IPS-15b (cell line): ENCODE results near the gene SARDH.

Experiments used
- H3K27me3 ChIP-seq: one replicate; pipeline ENCODE4 v1.6.1; 2013; ENCODE audit warnings: low read length; ENCODE audit not compliant: control insufficient read depth, insufficient read depth
- H3K36me3 ChIP-seq: one replicate; pipeline ENCODE4 v1.6.1; 2013; ENCODE audit warnings: low read length; ENCODE audit not compliant: control insufficient read depth, insufficient read depth
- H3K4me1 ChIP-seq: one replicate; pipeline ENCODE4 v1.6.1; 2013; ENCODE audit warnings: mild to moderate bottlenecking, low read length; ENCODE audit not compliant: control insufficient read depth, insufficient read depth
- H3K4me3 ChIP-seq: one replicate; pipeline ENCODE4 v1.5.1; 2013; ENCODE audit warnings: low read depth, low read length
- H3K9ac ChIP-seq: one replicate; pipeline ENCODE4 v1.6.1; 2013; ENCODE audit warnings: low read depth, mild to moderate bottlenecking, low read length
- H3K9me3 ChIP-seq: one replicate; pipeline ENCODE4 v1.6.1; 2013; ENCODE audit warnings: mild to moderate bottlenecking, low read length; ENCODE audit not compliant: control insufficient read depth, insufficient read depth

The SARDH gene

DNA sequence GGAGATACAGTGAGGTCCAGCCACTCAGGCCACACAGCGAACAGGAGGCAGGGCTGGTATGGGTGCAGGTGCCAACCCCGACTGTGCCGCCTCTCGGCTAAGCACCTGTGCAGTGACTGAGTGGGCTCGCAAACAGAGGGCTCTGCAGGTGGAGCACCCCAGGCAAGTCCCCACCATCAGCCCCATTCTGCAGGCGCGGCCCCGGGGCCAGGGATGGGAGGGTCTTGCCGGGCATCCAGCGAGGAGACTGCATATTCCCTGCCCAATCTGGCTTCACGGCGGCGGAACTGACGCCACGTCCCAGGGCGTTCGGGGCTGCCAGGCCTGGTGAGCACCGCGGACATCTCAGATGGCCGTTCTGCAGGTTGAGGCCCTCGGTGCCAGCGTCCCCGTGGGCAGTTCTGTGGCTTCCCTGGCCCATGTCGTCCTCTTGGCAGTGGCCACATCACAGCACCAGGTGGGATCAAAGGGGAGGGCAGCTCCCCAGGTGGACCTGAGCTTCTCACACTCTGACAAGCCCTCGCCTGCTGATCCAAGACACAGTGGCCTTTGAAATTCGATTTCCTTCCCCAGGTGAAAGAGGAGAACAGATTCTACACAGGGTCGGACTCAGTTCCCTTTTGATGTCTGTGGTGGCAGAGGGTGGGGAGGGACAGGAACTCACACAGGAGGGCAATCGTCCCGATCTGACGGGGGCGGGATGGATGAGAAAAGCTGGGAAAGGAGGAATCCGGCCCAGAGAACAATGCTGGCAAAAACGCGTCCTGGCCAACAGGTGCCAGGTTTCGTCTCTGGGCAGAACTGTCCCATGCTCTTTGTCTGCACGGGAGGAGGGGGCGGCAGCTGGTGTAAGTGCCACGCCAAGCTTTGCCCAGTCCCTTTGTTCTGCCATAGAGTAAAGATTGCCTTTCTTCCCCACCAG lies 83.2 kb downstream of the SARDH start:
- Histone ChIP-seq H3K27me3 (peaks cover 9% of the 10 kb centered on the region), H3K36me3 (no peaks in the 10 kb centered on the region), H3K4me3 (no peak overlapping the region), H3K9me3 (no peaks in the 10 kb centered on the region), H3K4me1 (no peaks in the 10 kb centered on the region), H3K9ac (no peak overlapping the region)

DNA sequence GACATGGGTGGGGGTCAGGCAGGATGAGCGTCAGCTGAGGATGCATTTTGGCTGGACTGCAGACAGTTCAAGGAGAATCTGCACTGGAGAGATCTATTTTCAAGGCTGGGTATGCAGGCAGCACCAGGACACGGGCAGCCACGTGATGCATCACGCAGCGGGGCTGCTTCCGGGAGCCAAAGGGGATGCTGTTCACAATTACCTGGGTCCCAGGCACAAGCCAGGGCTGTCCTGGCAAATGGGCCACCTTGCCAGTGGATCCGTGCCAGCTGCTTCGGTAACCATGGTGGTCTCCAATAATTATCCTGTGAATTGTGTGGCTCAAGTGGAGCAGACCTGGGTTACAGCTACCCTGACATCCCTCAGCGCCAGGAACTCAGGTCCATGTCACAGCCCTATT lies 84.5 kb downstream of the SARDH start:
- H3K27me3 ChIP-seq, result peaks cover 2% of the 10 kb centered on the region
- no peaks in the 10 kb centered on the region for H3K9me3 ChIP-seq
- no peaks in the 10 kb centered on the region for H3K36me3 ChIP-seq
- no peak overlapping the region for H3K4me3 ChIP-seq
- no peaks in the 10 kb centered on the region for H3K4me1 ChIP-seq
- H3K9ac ChIP-seq, result no peak overlapping the region

DNA sequence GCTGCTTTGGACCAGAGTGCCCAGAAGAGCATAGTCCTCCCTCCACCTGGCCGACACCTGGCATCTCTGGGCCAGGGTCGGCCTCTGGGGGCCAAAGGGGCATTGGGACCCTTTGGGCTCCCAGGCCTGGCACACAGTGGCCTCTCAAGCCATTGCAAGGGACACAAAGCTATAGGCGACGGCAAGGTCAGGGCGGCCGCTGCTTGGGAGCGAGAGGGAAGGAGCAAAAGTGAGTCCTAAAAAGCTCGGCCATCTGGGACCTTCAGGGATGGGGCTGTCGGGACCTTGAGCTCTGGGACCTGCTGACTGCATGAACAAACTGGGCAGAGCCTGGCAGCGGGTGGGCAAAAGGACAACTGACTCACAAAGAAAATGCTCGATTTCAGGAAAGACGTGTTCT lies 88.1 kb downstream of the SARDH start:
- Histone ChIP-seq H3K4me3 (no peak overlapping the region), H3K4me1 (no peaks in the 10 kb centered on the region), H3K9me3 (no peaks in the 10 kb centered on the region), H3K36me3 (no peaks in the 10 kb centered on the region), H3K9ac (no peak overlapping the region), H3K27me3 (no peaks in the 10 kb centered on the region)

DNA sequence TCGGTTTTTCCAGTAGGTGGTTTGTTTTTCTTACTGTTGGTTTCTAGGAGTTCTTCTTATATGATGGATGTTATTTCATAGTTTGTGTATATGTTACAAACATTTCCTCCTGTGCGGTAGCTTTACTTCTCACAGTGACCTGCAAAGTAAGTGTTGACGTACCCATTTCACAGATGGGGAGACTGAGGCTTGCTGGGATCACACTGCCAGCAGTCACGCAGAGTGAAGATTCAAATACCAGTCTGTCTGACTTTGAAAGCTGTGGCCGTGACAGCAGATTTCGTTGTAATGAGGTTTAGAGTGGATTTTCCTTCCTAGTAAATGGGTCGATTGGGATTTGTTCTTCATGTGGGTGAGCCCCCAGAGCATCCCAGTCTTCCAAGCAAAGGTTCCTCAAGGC lies 89.0 kb downstream of the SARDH start:
- Histone ChIP-seq H3K36me3 (no peaks in the 10 kb centered on the region), H3K9me3 (no peaks in the 10 kb centered on the region), H3K4me3 (no peak overlapping the region), H3K27me3 (no peaks in the 10 kb centered on the region), H3K4me1 (no peaks in the 10 kb centered on the region), H3K9ac (no peak overlapping the region)

DNA sequence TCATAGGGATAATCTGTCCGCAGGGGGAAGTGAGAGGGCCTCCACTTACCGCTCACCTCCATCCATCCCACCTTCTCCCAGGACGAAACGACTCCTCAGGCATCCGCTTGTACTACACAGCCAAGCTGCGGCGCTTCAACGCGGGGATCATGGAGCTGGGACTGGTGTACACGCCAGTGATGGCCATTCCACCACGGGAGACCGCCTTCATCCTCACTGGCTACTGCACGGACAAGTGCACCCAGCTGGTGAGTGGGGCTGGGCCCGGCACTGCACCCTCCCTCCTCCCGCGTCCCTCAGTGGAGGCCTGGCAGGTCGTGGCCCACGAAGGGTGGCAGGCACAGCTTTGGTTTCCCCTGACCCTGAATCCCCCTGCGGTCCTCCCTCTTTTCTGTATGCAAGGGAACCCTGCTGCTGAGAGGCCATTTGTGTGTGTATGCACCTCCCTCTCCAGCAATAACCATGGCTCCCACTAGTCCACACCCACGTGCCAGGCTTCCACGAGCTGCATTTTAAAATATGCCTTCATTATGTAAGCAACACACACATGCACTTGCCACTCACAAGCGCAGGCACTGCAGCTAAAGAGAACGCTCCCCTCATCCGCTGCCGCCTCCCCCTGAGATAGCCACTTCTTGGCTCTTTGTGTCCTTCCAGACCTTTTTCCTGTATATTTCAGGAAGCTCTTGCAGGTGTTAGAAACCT lies 90.2 kb downstream of the SARDH start:
- H3K4me1 ChIP-seq, result no peaks in the 10 kb centered on the region
- H3K9me3 ChIP-seq, result no peaks in the 10 kb centered on the region
- no peaks in the 10 kb centered on the region for H3K27me3 ChIP-seq
- no peak overlapping the region for H3K4me3 ChIP-seq
- no peaks in the 10 kb centered on the region for H3K36me3 ChIP-seq
- no peak overlapping the region for H3K9ac ChIP-seq

DNA sequence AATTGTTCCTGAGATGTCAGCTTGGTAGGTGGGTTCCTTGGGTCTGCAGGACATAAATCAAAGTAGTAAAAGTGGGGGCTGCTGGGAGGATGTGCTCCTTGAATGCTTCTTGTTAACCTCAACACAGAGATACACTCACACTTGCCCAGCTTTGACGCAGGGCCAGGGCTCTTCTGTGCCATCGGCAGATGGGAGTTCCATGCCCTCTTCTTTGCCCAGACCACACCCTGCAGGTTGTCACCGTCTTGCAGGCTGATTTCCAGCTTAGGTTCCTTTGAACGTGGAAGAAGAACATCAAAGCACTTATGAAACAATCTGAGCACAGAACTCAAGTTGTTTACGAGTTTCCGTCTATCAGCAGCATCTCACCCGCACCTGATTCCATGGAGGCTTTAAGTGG lies 91.0 kb downstream of the SARDH start:
- no peak overlapping the region for H3K4me3 ChIP-seq
- H3K4me1 ChIP-seq, result no peaks in the 10 kb centered on the region
- H3K36me3 ChIP-seq, result no peaks in the 10 kb centered on the region
- no peaks in the 10 kb centered on the region for H3K9me3 ChIP-seq
- no peak overlapping the region for H3K9ac ChIP-seq
- no peaks in the 10 kb centered on the region for H3K27me3 ChIP-seq

DNA sequence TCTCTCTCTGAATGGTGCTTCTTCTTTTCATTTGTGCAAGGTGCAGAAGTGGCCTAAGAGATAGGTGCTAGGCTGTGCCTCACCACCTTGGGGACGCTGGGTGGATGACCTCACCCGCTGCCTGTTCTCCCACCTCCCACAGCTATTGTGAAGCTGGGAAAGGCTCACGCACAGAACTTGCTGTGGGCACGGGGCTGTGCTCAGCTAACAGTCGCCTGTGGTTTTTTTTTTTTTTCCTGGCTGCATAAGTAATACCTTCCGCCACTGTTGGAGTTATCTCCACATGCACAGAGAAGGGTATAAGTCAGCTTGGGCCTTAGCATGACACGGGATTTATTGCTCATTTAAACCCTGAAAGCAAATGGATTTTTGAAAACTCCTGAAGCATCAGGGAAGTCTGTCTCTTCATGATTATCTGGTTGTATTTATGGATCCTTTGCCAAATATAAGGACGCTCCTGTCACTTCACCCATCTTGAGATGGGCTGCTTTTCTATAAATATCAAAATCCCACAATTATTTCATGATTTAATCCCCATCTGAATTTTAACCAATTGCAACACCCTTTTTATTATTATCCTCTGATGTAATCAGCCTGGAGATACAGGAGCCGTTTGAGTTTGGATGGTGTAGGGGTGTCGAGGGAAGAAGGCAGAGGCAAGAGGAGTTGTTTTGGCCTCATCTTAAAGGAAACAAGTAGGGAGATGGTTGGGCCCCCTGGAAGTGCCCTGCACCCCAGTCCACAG lies 93.0 kb downstream of the SARDH start:
- Histone ChIP-seq H3K36me3 (no peaks in the 10 kb centered on the region), H3K4me1 (no peaks in the 10 kb centered on the region)

DNA sequence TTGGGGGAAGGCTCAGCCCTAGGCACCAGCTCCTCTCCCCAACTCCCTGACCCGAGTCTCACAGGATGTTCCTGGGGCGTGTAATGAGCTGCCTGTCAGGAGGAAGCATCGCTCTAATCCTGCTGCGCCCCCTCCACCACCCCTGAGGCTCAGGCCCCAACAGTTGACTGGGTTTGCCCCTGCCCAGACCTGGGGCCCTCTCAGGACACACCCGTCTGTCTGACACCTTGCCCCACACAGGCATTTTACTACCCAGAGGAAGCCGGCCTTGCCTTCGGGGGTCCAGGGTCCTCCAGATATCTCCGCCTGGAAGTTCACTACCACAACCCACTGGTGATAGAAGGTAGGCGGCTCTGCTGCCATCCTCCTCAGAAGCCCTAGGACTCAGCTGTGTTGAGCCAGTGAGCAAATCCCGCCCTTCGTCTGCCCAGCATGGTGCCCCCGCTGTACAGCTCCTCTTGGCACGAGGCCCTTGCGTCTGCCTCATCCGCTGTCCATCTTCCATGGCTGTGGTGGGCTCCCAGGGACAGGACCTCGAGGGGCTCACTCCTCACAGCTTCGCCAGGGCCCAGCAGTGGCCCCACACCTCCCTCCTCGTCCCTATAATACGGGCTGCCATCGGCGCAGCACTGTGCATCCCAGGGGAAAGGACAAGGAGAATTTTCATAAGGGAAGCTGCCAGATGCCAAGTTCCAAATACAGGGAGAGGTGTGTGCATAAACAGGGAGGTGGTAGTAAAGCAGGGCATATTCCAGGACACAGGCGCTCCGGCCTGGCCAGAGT lies 94.0 kb downstream of the SARDH start:
- Histone ChIP-seq H3K9ac (no peak overlapping the region), H3K36me3 (no peaks in the 10 kb centered on the region), H3K4me1 (no peaks in the 10 kb centered on the region), H3K9me3 (no peaks in the 10 kb centered on the region), H3K4me3 (no peak overlapping the region), H3K27me3 (no peaks in the 10 kb centered on the region)

More for the DNA sequence above, 93.0 kb downstream of the SARDH start:
- H3K4me3 ChIP-seq, result no peak overlapping the region
- H3K9ac ChIP-seq, result no peak overlapping the region
- no peaks in the 10 kb centered on the region for H3K27me3 ChIP-seq
- H3K9me3 ChIP-seq, result no peaks in the 10 kb centered on the region

DNA sequence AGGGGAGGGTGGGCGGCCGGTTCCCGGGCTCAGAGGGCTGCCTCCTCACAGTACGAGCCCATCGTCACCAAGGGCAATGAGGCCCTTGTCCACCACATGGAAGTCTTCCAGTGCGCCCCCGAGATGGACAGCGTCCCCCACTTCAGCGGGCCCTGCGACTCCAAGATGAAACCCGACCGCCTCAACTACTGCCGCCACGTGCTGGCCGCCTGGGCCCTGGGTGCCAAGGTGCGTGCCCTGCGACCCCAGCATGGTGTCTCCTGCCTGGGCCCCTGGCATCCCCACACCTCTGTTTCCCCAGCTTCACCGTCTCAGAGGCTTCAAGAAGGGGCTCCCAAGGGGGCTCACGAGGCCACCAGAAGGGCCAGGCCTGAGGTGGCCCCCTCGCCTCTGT lies 94.8 kb downstream of the SARDH start:
- H3K9ac ChIP-seq, result no peak overlapping the region
- no peaks in the 10 kb centered on the region for H3K4me1 ChIP-seq
- H3K36me3 ChIP-seq, result no peaks in the 10 kb centered on the region
- no peak overlapping the region for H3K4me3 ChIP-seq
- H3K27me3 ChIP-seq, result no peaks in the 10 kb centered on the region
- no peaks in the 10 kb centered on the region for H3K9me3 ChIP-seq

DNA sequence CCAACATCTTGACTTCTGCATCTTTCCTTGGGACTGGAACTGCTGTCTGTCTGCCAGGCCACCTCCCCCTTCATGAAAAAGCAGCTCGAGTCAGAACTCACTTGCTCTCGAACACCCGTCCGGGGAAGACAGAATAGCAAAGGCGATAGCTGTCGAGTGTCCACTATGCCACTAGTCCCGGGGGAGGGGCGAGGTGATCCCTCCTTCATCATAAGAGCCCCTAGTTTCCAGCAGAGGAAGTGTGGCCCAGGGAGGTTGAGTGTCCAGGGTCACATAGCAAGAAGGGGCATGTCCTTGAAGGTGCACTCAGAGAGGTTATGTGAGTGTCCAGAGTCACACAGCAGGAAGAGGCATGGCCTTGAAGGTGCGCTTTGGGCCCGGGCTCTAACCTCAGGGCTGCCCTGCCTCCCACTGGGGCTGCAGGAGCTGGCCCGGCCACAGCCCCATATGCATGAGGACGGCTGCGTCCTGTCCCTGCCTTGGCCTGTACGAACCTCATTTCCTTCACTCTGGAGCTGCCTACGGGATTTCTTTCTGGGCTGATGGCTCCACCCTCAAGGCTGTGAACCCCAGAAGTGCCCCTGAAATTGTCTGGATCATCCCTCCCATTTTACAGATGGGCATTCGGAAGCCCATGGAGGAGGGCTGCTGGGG lies 95.3 kb downstream of the SARDH start:
- Histone ChIP-seq H3K9me3 (no peaks in the 10 kb centered on the region), H3K4me3 (no peak overlapping the region), H3K9ac (no peak overlapping the region), H3K36me3 (no peaks in the 10 kb centered on the region), H3K4me1 (no peaks in the 10 kb centered on the region), H3K27me3 (no peaks in the 10 kb centered on the region)
